ENCODE results near the gene GRB10. TPM values are rescaled to one million over a fixed set of nuclear protein-coding genes. Genes with fewer than 3 reads are reported as not detected.

GRB10 gene
- total and polyA plus RNA-seq, 2 of the 8 experiments (the other 6 are each of a cell fraction or from before 2014, with no cell fraction given) = 35.7 to 97.0 TPM

GRCh38 chr7:50559881-50560280 lies 222.8 kb downstream of the GRB10 start:
- Histone ChIP-seq H3K9me3 (ENCODE audit: insufficient read depth in 2 of 2, low read depth in 1 of 2, low read length in 1 of 2) (no peaks in the 10 kb centered on the region), H4K20me1 (replicated peaks in 1 of 2; ENCODE audit: control insufficient read depth in 1 of 2, insufficient read depth in 2 of 2, low read length in 2 of 2) (peaks cover 0 to 2% of the 10 kb centered on the region in 2 experiments), H2AFZ (ENCODE audit: low read length) (no peak overlapping the region), H4K8ac (ENCODE audit: extremely low read depth, insufficient read depth, low read length) (no peak overlapping the region), H3K18ac (ENCODE audit: extremely low read depth, low read length) (no peak overlapping the region), H2BK5ac (ENCODE audit: low read depth, low read length) (no peak overlapping the region), H3K27ac (ENCODE audit: low read depth, low read length) (no peak overlapping the region), H3K4me2 (ENCODE audit: insufficient read depth in 1 of 2, low read depth in 2 of 2, low read length in 2 of 2) (no peak overlapping the region), H3K14ac (ENCODE audit: insufficient read length) (no peak overlapping the region), H3K4me1 (replicated peaks in 1 of 4; ENCODE audit: control insufficient read depth in 3 of 4, insufficient read depth in 4 of 4, low read length in 3 of 4) (peaks cover 0 to 3% (median 0%) of the 10 kb centered on the region in 4 experiments; a peak in 3 of 7 replicates), H3K4me3 (ENCODE audit: extremely low read depth in 1 of 4, insufficient read depth in 2 of 4, low read depth in 3 of 4, low read length in 4 of 4) (no peak overlapping the region), H3K79me1 (ENCODE audit: low read depth, low read length) (no peaks in the 10 kb centered on the region), H3K36me3 (ENCODE audit: control insufficient read depth in 2 of 4, insufficient read depth in 4 of 4, low read length in 3 of 4) (no peaks in the 10 kb centered on the region), H3K4ac (replicated peaks; ENCODE audit: insufficient read length, low read depth, low read length) (no peak overlapping the region), H3K79me2 (ENCODE audit: control insufficient read depth in 1 of 2, insufficient read depth in 2 of 2, low read length in 2 of 2) (no peaks in the 10 kb centered on the region), H4K5ac (ENCODE audit: insufficient read length, low read depth, low read length) (no peak overlapping the region), H4K91ac (replicated peaks; ENCODE audit: insufficient read length, low read length) (no peak overlapping the region), H2BK12ac (ENCODE audit: low read depth, low read length) (no peak overlapping the region), H3K9ac (replicated peaks in 1 of 4; ENCODE audit: extremely low read depth in 1 of 4, low read depth in 3 of 4, low read length in 3 of 4) (no peak overlapping the region), H2AK5ac (ENCODE audit: low read depth, low read length) (no peak overlapping the region), H3K23ac (ENCODE audit: insufficient read length) (no peak overlapping the region), H2BK120ac (replicated peaks; ENCODE audit: low read depth, low read length) (no peak overlapping the region), H3K27me3 (replicated peaks in 1 of 4; ENCODE audit: control insufficient read depth in 3 of 4, extremely low read depth in 1 of 4, insufficient read depth in 3 of 4, low read length in 3 of 4) (no peaks in the 10 kb centered on the region), H2BK15ac (ENCODE audit: low read length) (no peak overlapping the region), H3K23me2 (ENCODE audit: low read depth, low read length) (no peaks in the 10 kb centered on the region), H3K56ac (replicated peaks; ENCODE audit: insufficient read length, low read depth, low read length) (no peak overlapping the region), H2BK20ac (ENCODE audit: low read length) (no peak overlapping the region)
- ChIA-PET CTCF (ENCODE audit: partially characterized antibody) (interaction anchor here (0.8 to 1.8 kb wide), 6 partner anchors 21 to 118 kb away, joined by 3 to 11 read pairs (median 3); no protein-coding TSS in a partner anchor), POLR2A (ENCODE audit: partially characterized antibody) (interaction anchor here (0.6 kb wide), 1 partner anchor 17 kb away, joined by 3 read pairs; no protein-coding TSS in a partner anchor)
- WGBS, 2 experiments (ENCODE audit: extremely low coverage in 1 of 2, insufficient coverage in 1 of 2, insufficient read length in 1 of 2, insufficient replicate concordance in 2 of 2, low coverage in 1 of 2, low lambda C conversion rate in 2 of 2, missing lambda C conversion rate in 1 of 2) = 90% methylated on average over 7 of the region's 7 CpGs; no CpG with 5 or more reads in 1 of the 2 experiments
- DNase-seq (ENCODE audit: low read depth in 1 of 2, low spot score in 2 of 2) (no peak), FAIRE-seq (no peak)
- TF ChIP-seq MAFK (IDR thresholded peaks at IDR 0.05; ENCODE audit: low read depth, low read length) (no peak), BACH1 (IDR thresholded peaks at IDR 0.05; ENCODE audit: low read length) (no peak), NANOG (IDR thresholded peaks at IDR 0.05; ENCODE audit: insufficient read depth, low read depth, low read length, poor library complexity, severe bottlenecking) (no peak), RNF2 (IDR thresholded peaks at IDR 0.05; ENCODE audit: borderline replicate concordance, low read depth, low read length, missing control alignments, poor library complexity, severe bottlenecking) (no peak), HDAC2 (IDR thresholded peaks at IDR 0.05; ENCODE audit: borderline replicate concordance in 1 of 2, low read depth in 2 of 2, low read length in 2 of 2) (no peak), NRF1 (IDR thresholded peaks at IDR 0.05; ENCODE audit: low read depth, low read length) (no peak), KDM4A (IDR thresholded peaks at IDR 0.05; ENCODE audit: low read depth, low read length, severe bottlenecking) (no peak), CREB1 (IDR thresholded peaks at IDR 0.05) (no peak), EP300 (IDR thresholded peaks at IDR 0.05; ENCODE audit: borderline replicate concordance in 1 of 2, low read depth in 2 of 2, low read length in 2 of 2) (no peak), USF2 (IDR thresholded peaks at IDR 0.05; ENCODE audit: low read length) (no peak), KDM5A (IDR thresholded peaks at IDR 0.05; ENCODE audit: low read length) (no peak), JUND (IDR thresholded peaks at IDR 0.05; ENCODE audit: low read length) (no peak)

All from H1 (cell line).